PC-3 (cell line): ENCODE data around the gene MEPCE. TPM values are rescaled to one million over a fixed set of nuclear protein-coding genes. Genes with fewer than 3 reads are reported as not detected.

Source experiments
- ATAC-seq: fragments of 200-7000 bp; cut with Tn5 transposase; 2 replicates; pipeline ENCODE4 v1.9.1; 2020; ENCODE audit warnings: mild to moderate bottlenecking, moderate library complexity
- BruUV-seq: library from RNA; stranded (reverse); fragments of 400-500 nt; replicated peaks from 2 replicates; lab custom pipeline; 2021; lab: Mats Ljungman, UMichigan
- CTCF ChIA-PET: fragments of 300-600 bp; sonication (Branson Sonifier 250); formaldehyde crosslinking; loops from one replicate; lab custom pipeline; 2022; ENCODE audit warnings: antibody characterized with exemption; lab: Charles Lee
- POLR2A ChIA-PET: fragments of 300-600 bp; sonication (Branson Sonifier 250); formaldehyde crosslinking; loops from one replicate; lab custom pipeline; 2022; ENCODE audit warnings: antibody characterized with exemption; ENCODE audit not compliant: unreplicated experiment; lab: Charles Lee
- DNase-seq: peaks from one replicate; pipeline ENCODE4 v3.0.0-alpha.2; 2015
- H2AFZ ChIP-seq: fragments of 300-600 bp; sonication (generic); 2 replicates; pipeline ENCODE4 v1.6.0; 2016; ENCODE audit warnings: antibody characterized with exemption, low read length
- H3F3A ChIP-seq: fragments of 300-600 bp; sonication (generic); one replicate; pipeline ENCODE4 v1.6.0; 2017; ENCODE audit warnings: antibody characterized with exemption, low read length, control low read depth, mild to moderate bottlenecking; ENCODE audit not compliant: unreplicated experiment
- H3K27ac ChIP-seq: fragments of 300-600 bp; sonication (generic); 2 replicates; pipeline ENCODE4 v1.5.1; 2016; ENCODE audit warnings: mild to moderate bottlenecking, low read length
- H3K27me3 ChIP-seq: fragments of 300-600 bp; sonication (generic); 2 replicates; pipeline ENCODE4 v1.6.1; 2016; ENCODE audit warnings: low read length, mixed read lengths
- H3K36me3 ChIP-seq: fragments of 300-600 bp; sonication (generic); 2 replicates; pipeline ENCODE4 v1.6.1; 2016; ENCODE audit warnings: low read depth, mixed run types, low read length, mixed read lengths
- H3K4me1 ChIP-seq: fragments of 300-600 bp; sonication (generic); 2 replicates; pipeline ENCODE4 v1.5.1; 2016; ENCODE audit warnings: low read length; ENCODE audit not compliant: insufficient read depth
- H3K4me2 ChIP-seq: fragments of 300-600 bp; sonication (generic); 2 replicates; pipeline ENCODE4 v1.6.0; 2016; ENCODE audit warnings: low read length
- H3K4me3 ChIP-seq: fragments of 300-600 bp; sonication (generic); 2 replicates; pipeline ENCODE4 v1.5.1; 2016; ENCODE audit warnings: mild to moderate bottlenecking, low read length, mixed read lengths
- H3K79me2 ChIP-seq: fragments of 300-600 bp; sonication (generic); 2 replicates; pipeline ENCODE4 v1.6.1; 2017; ENCODE audit warnings: low read length, mixed read lengths
- H3K9ac ChIP-seq: fragments of 300-600 bp; sonication (generic); 2 replicates; pipeline ENCODE4 v1.6.0; 2016; ENCODE audit warnings: mild to moderate bottlenecking, low read length
- H3K9me2 ChIP-seq: fragments of 300-600 bp; sonication (generic); replicated peaks from 2 replicates; pipeline ENCODE4 v1.6.1; 2016; ENCODE audit warnings: mixed run types, low read length, mixed read lengths
- H3K9me3 ChIP-seq: fragments of 300-600 bp; sonication (generic); 2 replicates; pipeline ENCODE4 v1.6.1; 2016; ENCODE audit warnings: low read length, mixed read lengths
- H4K20me1 ChIP-seq: fragments of 300-600 bp; sonication (generic); 2 replicates; pipeline ENCODE4 v1.6.1; 2016; ENCODE audit warnings: low read length, mixed read lengths
- EZH2 ChIP-seq: fragments of 300-600 bp; sonication (generic); IDR thresholded peaks from one replicate; pipeline ENCODE4 v1.6.1; 2017; ENCODE audit warnings: antibody characterized with exemption, mild to moderate bottlenecking, low read length; ENCODE audit not compliant: unreplicated experiment
- EZH2phosphoT487 ChIP-seq: fragments of 300-600 bp; sonication (generic); IDR thresholded peaks from 2 replicates; pipeline ENCODE4 v1.6.1; 2018; ENCODE audit warnings: mild to moderate bottlenecking, antibody characterized with exemption, low read length, borderline replicate concordance
- intact Hi-C: fragments of 100-400 bp; cut with micrococcal nuclease; formaldehyde crosslinking; loops from 2 replicates; pipeline ENCODE4 v1.9.0; 2023
- total RNA-seq: library from RNA; depleted of rRNA; stranded (reverse); fragments of >200 nt; gene quantifications from 2 replicates; pipeline ENCODE4 v1.2.3, GENCODE V29; 2014
- TF ChIP-seq, protein P1 (sequence below): fragments of 300-600 bp; sonication (generic); conservative IDR thresholded peaks from 2 replicates; pipeline ENCODE4 v1.5.1; 2017; ENCODE audit warnings: antibody characterized with exemption, low read depth, mild to moderate bottlenecking, low read length

The MEPCE gene
- total RNA-seq, 1 experiment from 2014 or later: 36.0 TPM

DNA sequence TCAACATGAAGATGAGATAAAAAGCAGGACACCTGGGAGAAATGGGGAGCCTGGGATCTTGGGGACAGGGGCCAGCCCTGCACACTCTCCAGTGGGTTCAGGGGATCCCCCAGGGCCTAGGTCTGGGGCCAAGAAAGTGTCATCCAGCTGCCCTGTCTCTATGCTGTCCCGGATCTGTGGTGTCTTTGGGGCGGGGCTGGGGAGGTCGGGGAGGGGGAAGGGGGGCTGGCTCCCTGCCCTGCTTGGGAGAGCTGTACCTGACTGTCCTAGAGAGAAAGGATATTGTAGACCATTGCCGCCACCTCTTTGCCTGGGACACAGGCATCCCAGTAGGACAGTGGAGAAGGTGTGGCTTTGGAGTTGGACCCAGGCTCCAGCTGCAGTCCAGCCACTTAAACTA, 41.4 kb downstream of the MEPCE start:
- ATAC-seq: no peak
- H3K9ac ChIP-seq: no peak overlapping the region
- H3K4me3 ChIP-seq: no peak overlapping the region
- H3K36me3 ChIP-seq: no peaks in the 10 kb centered on the region
- intact Hi-C loops: no loop called here
- DNase-seq: no peak
- no peak overlapping the region for H2AFZ ChIP-seq
- no peaks in the 10 kb centered on the region for H4K20me1 ChIP-seq
- no peak for TF ChIP-seq EZH2phosphoT487
- no peak for TF ChIP-seq EZH2
- TF ChIP-seq, protein P1, sequence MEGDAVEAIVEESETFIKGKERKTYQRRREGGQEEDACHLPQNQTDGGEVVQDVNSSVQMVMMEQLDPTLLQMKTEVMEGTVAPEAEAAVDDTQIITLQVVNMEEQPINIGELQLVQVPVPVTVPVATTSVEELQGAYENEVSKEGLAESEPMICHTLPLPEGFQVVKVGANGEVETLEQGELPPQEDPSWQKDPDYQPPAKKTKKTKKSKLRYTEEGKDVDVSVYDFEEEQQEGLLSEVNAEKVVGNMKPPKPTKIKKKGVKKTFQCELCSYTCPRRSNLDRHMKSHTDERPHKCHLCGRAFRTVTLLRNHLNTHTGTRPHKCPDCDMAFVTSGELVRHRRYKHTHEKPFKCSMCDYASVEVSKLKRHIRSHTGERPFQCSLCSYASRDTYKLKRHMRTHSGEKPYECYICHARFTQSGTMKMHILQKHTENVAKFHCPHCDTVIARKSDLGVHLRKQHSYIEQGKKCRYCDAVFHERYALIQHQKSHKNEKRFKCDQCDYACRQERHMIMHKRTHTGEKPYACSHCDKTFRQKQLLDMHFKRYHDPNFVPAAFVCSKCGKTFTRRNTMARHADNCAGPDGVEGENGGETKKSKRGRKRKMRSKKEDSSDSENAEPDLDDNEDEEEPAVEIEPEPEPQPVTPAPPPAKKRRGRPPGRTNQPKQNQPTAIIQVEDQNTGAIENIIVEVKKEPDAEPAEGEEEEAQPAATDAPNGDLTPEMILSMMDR: no peak
- no peaks in the 10 kb centered on the region for H3K9me3 ChIP-seq
- H3K27me3 ChIP-seq: no peaks in the 10 kb centered on the region
- POLR2A ChIA-PET: no interaction called here
- CTCF ChIA-PET: interaction anchor here (0.6 kb wide), 1 partner anchor 380 kb away, joined by 5 read pairs; no protein-coding TSS in a partner anchor
- H3K4me2 ChIP-seq: no peak overlapping the region
- no peaks in the 10 kb centered on the region for H3K9me2 ChIP-seq
- no peaks in the 10 kb centered on the region for H3K79me2 ChIP-seq
- H3K4me1 ChIP-seq: no peaks in the 10 kb centered on the region
- BruUV-seq: no TSS peak
- H3F3A ChIP-seq: no peaks in the 10 kb centered on the region
- no peak overlapping the region for H3K27ac ChIP-seq

DNA sequence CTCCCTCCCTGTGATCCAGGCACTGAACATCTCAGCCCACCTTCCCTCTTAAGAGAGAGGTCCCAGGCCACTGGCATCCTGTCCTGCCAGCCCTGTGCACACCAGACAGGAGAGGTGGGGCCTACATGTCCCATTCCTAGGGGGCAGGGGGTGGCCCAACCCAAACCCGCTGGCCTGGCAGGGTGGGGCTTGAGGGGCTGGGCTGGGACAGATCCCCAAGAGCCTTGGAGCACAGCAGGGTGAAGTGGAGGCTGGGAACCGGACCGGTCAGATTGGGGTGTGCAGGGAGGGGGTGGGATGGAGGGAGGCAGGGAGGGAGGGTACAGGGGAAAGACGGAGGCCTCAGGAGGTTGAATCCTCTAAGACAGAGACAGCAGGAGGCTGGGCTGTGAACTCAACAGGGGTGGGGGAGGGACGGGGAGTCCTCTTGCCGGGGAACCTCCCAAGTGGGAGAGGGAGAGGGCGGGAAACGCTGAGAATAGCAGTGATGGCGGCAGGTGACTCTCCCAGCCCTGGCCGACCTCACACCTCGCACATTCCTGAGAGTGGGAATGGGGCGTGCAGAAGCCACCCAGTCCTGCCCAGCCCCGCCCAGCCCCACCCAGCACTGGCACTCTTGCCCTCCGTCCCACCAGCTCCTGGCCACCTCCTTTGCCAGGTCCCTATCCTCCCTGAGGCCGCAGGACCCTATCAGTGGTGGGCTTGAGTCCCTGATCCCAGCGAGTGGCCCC, 42.7 kb downstream of the MEPCE start:
- no peak overlapping the region for H3K9ac ChIP-seq
- no peak overlapping the region for H2AFZ ChIP-seq
- H3K4me1 ChIP-seq: peaks cover 3% of the 10 kb centered on the region; the same call in 1 of the 2 replicates
- intact Hi-C loops: no loop called here
- no peak overlapping the region for H3K4me3 ChIP-seq
- DNase-seq (no peak), ATAC-seq (no peak)
- no TSS peak for BruUV-seq
- no peaks in the 10 kb centered on the region for H3K9me2 ChIP-seq
- no peak overlapping the region for H3K27ac ChIP-seq
- H3K79me2 ChIP-seq: peaks cover 8% of the 10 kb centered on the region
- TF ChIP-seq EZH2 (no peak), EZH2phosphoT487 (no peak)
- TF ChIP-seq, protein P1: no peak
- no peaks in the 10 kb centered on the region for H3K9me3 ChIP-seq
- POLR2A ChIA-PET: no interaction called here
- no peaks in the 10 kb centered on the region for H3K27me3 ChIP-seq
- no peaks in the 10 kb centered on the region for H4K20me1 ChIP-seq
- CTCF ChIA-PET: no interaction called here
- H3K4me2 ChIP-seq: no peak overlapping the region
- H3K36me3 ChIP-seq: no peaks in the 10 kb centered on the region
- no peaks in the 10 kb centered on the region for H3F3A ChIP-seq

DNA sequence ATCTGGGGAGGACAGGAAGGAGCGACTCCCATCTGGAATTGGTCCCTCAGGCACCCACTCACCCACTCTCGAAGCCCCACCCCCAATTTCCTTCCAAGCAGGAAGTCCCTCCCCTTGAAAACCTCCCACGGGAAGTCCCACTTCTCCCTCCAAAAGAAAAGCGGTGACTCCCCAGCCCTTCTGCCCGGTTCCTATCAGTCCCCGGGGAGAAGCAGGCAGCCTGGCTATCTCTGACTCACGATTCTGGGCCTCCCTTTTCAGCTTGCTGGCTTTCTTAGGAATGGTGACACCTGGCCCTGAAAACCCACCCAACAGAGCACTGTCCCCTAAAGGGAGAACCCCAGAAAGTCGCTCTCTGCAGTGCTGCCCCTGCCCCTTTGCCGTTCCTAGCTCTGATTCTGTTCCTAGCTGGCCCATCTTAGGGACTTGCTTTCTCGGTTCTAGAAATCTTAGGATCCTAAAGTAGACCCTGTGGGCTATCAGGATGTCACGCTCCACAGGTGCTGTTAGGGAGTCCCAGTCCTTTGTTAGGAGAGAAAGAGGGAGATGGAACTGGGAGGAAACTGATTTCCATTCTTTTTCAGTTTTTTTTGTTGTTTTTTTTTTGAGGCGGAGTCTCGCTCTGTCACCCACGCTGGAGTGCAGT, 43.3 kb downstream of the MEPCE start:
- Histone ChIP-seq H3K27me3 (no peaks in the 10 kb centered on the region), H3K4me2 (no peak overlapping the region), H2AFZ (no peak overlapping the region), H3K4me3 (no peak overlapping the region), H3K4me1 (peaks cover 5% of the 10 kb centered on the region; the same call in 1 of the 2 replicates), H3F3A (no peaks in the 10 kb centered on the region), H3K27ac (no peak overlapping the region), H3K9me2 (no peaks in the 10 kb centered on the region), H3K9me3 (no peaks in the 10 kb centered on the region), H3K36me3 (no peaks in the 10 kb centered on the region), H3K79me2 (peaks cover 15% of the 10 kb centered on the region), H3K9ac (no peak overlapping the region), H4K20me1 (no peaks in the 10 kb centered on the region)
- no peak for ATAC-seq
- intact Hi-C loops: no loop called here
- no TSS peak for BruUV-seq
- no peak for DNase-seq
- CTCF ChIA-PET: no interaction called here
- POLR2A ChIA-PET: no interaction called here
- TF ChIP-seq EZH2phosphoT487 (no peak), EZH2 (no peak)
- TF ChIP-seq, protein P1: no peak
